HUES48 (cell line): ENCODE results near the gene POU5F1.
"Not testable (repeated sequence)": the region's sequence is repeated elsewhere in the genome, so short reads cannot be mapped to it uniquely, and the experiment has no call there.

Source experiments
- H3K27ac ChIP-seq: one replicate; pipeline ENCODE4 v1.7.0; 2013; ENCODE audit warnings: low read depth, low read length, inconsistent platforms
- H3K27me3 ChIP-seq: 2 replicates; pipeline ENCODE4 v1.6.1; 2013; ENCODE audit warnings: mild to moderate bottlenecking, low read length; ENCODE audit not compliant: control insufficient read depth, insufficient read depth
- H3K36me3 ChIP-seq: 2 replicates; pipeline ENCODE4 v1.6.1; 2013; ENCODE audit warnings: low read length; ENCODE audit not compliant: control insufficient read depth, insufficient read depth
- H3K4me1 ChIP-seq: 2 replicates; pipeline ENCODE4 v1.6.1; 2013; ENCODE audit warnings: mild to moderate bottlenecking, low read length; ENCODE audit not compliant: control insufficient read depth, insufficient read depth
- H3K4me3 ChIP-seq: 2 replicates; pipeline ENCODE4 v1.5.1; 2013; ENCODE audit warnings: mild to moderate bottlenecking, low read depth, low read length
- H3K9ac ChIP-seq: 2 replicates; pipeline ENCODE4 v1.6.1; 2013; ENCODE audit warnings: mild to moderate bottlenecking, low read depth, low read length, moderate library complexity
- H3K9me3 ChIP-seq: 2 replicates; pipeline ENCODE4 v1.6.1; 2013; ENCODE audit warnings: low read length; ENCODE audit not compliant: control insufficient read depth, insufficient read depth

POU5F1 gene

GRCh38 chr6:31164475-31165063 lies 5.9 kb downstream of the POU5F1 start:
- not testable (repeated sequence) for H3K4me3 ChIP-seq, H3K27ac ChIP-seq, H3K9ac ChIP-seq, H3K9me3 ChIP-seq, H3K27me3 ChIP-seq
- Histone ChIP-seq H3K36me3 (peaks cover 55% of the 10 kb centered on the region), H3K4me1 (peaks cover 25% of the 10 kb centered on the region)

DNA sequence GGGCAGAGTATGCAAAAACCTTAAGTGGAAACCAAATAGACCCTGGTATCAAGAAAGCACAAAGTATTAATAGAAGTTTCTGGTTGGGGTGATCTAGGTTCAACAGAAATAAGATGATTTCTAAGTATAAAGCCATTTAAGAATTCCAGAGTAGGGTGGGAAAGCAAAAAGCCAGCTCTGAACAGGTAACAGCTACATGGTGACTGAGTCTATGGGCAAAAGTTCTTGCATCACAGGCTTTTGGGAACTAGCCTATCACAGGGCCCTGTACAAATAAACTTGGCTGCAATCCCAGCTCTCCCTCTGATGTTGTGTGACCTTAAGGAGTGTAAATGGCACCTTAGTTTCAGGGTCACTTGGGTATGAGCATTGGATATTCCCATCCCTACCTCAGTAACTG lies 6.6 kb downstream of the POU5F1 start:
- no peak overlapping the region for H3K4me3 ChIP-seq
- no peaks in the 10 kb centered on the region for H3K9me3 ChIP-seq
- peaks cover 30% of the 10 kb centered on the region for H3K4me1 ChIP-seq
- H3K9ac ChIP-seq: no peak overlapping the region
- peaks cover 55% of the 10 kb centered on the region for H3K36me3 ChIP-seq
- no peak overlapping the region for H3K27ac ChIP-seq
- no peaks in the 10 kb centered on the region for H3K27me3 ChIP-seq

GRCh38 chr6:31162463-31163165 lies 7.9 kb downstream of the POU5F1 start:
- no peak overlapping the region for H3K4me3 ChIP-seq
- H3K27ac ChIP-seq: peak overlapping the region; percentile 9
- no peak overlapping the region for H3K9ac ChIP-seq
- H3K27me3 ChIP-seq: no peaks in the 10 kb centered on the region
- H3K36me3 ChIP-seq: peaks cover 51% of the 10 kb centered on the region
- H3K4me1 ChIP-seq: peaks cover 30% of the 10 kb centered on the region
- no peaks in the 10 kb centered on the region for H3K9me3 ChIP-seq

GRCh38 chr6:31161216-31162126 lies 9.0 kb downstream of the POU5F1 start:
- H3K9ac ChIP-seq: no peak overlapping the region
- peaks cover 32% of the 10 kb centered on the region for H3K4me1 ChIP-seq
- no peaks in the 10 kb centered on the region for H3K9me3 ChIP-seq
- peaks cover 46% of the 10 kb centered on the region for H3K36me3 ChIP-seq
- H3K27ac ChIP-seq: peak overlapping the region; percentile 47
- H3K4me3 ChIP-seq: no peak overlapping the region
- no peaks in the 10 kb centered on the region for H3K27me3 ChIP-seq

DNA sequence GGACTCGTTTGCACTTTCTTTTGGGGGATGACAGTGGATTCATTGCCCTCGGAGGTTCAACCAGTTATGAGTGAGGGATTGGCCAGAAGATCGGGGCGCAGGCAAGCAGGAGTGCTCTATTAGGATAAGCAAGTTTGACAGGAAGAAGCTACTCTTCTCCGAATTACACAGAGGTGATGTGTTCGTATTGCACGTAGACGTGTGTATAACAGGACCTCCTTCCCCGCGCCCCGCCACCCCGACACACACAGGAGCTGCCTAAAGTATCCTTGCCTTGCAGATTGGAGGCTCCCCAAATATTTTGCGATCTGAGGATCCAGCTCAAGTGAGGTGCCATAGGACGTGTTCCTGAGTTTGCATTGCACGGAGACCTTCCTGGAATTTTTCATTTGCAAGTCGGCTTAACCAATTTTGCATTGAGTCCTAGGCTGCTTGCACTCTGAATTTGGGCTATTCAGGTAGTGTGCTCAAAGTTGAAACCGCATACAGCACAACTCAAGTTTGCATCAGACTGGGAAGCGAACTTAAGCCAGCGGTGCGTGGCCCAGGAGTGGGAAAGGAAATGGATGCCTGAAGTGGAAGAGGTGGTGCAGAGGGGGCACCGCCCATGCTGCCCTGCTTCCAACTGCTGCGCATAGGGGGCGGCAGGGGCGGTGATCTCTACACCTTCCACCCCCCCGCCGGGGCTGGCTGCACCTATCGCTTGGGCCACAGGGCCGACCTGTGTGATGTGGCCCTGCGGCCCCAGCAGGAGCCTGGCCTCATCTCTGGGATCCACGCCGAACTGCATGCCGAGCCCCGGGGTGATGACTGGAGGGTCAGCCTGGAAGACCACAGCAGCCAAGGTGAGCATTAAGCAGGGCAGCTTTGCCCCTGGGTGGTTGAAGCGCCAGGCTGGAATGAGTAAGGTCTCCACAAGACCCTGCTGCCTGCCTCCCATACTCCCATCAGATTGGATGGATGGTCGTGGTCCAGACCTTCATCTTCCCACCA lies 11.3 kb downstream of the POU5F1 start:
- Histone ChIP-seq H3K9me3 (no peaks in the 10 kb centered on the region), H3K4me1 (peaks cover 25% of the 10 kb centered on the region), H3K27me3 (no peaks in the 10 kb centered on the region), H3K4me3 (peak overlapping the region; percentile 73), H3K36me3 (peaks cover 47% of the 10 kb centered on the region), H3K9ac (no peak overlapping the region), H3K27ac (peak overlapping the region; percentile 73)

- peak within 1 kb of the TSS; percentile 73 for H3K27ac ChIP-seq
- peak within 1 kb of the TSS; percentile 73 for H3K4me3 ChIP-seq
- H3K4me1 ChIP-seq: peaks cover 25% of the 10 kb centered on the region
- no peak within 1 kb of the TSS for H3K9ac ChIP-seq
- no peaks in the 10 kb centered on the region for H3K9me3 ChIP-seq
- peaks cover 44% of the 10 kb centered on the region for H3K36me3 ChIP-seq
- no peaks in the 10 kb centered on the region for H3K27me3 ChIP-seq
Observed at GRCh38 chr6:31158140-31158862, 12.2 kb downstream of the POU5F1 start, which contains the start of gene TCF19. TSS of gene TCF19 (plus strand) at chr6:31158589. CDS start at chr6:31159470, 881 bp downstream.

- H3K9ac ChIP-seq: no peak within 1 kb of the TSS
- H3K36me3 ChIP-seq: peaks cover 37% of the 10 kb centered on the region
- peaks cover 24% of the 10 kb centered on the region for H3K4me1 ChIP-seq
- no peaks in the 10 kb centered on the region for H3K27me3 ChIP-seq
- H3K4me3 ChIP-seq: peak within 1 kb of the TSS; percentile 73
- H3K27ac ChIP-seq: peak within 1 kb of the TSS; percentile 73
- H3K9me3 ChIP-seq: no peaks in the 10 kb centered on the region
Observed at GRCh38 chr6:31157513-31158139, 12.9 kb downstream of the POU5F1 start, which contains the start of gene CCHCR1. TSS of gene CCHCR1 (minus strand) at chr6:31157802. CDS start at chr6:31157600, 202 bp downstream.

- Histone ChIP-seq H3K27ac (no peak overlapping the region), H3K27me3 (no peaks in the 10 kb centered on the region), H3K36me3 (peaks cover 27% of the 10 kb centered on the region), H3K4me1 (peaks cover 18% of the 10 kb centered on the region), H3K9ac (no peak overlapping the region), H3K4me3 (no peak overlapping the region), H3K9me3 (no peaks in the 10 kb centered on the region)
Observed at GRCh38 chr6:31156641-31157040, 13.8 kb downstream of the POU5F1 start.

- Histone ChIP-seq H3K9me3 (no peaks in the 10 kb centered on the region), H3K27me3 (no peaks in the 10 kb centered on the region), H3K36me3 (peaks cover 43% of the 10 kb centered on the region), H3K4me1 (peaks cover 11% of the 10 kb centered on the region), H3K9ac (no peak overlapping the region), H3K4me3 (no peak overlapping the region), H3K27ac (no peak overlapping the region)
Observed at GRCh38 chr6:31154436-31154835, 16.0 kb downstream of the POU5F1 start.
